HG03175 (cell line): ENCODE results near the gene LRRC26.
A peak's percentile ranks its signal among the peaks of the same experiment; 100 is the strongest.
"Not testable (repeated sequence)": the region's sequence is repeated elsewhere in the genome, so short reads cannot be mapped to it uniquely, and the experiment has no call there.

ENCODE experiments used
- ATAC-seq: cut with Tn5 transposase; IDR thresholded peaks from one replicate; pipeline ENCODE4 v1.9.1; 2021; ENCODE audit warnings: mild to moderate bottlenecking, moderate library complexity; ENCODE audit not compliant: unreplicated experiment

Gene LRRC26

GRCh38 chr9:137139468-137140150 is 30.2 kb downstream of the LRRC26 start:
- ATAC-seq, result no peak

GRCh38 chr9:137138722-137139467 is 31.0 kb downstream of the LRRC26 start, which contains the start of gene GRIN1:
TSS of gene GRIN1 (plus strand) at chr9:137139154. CDS start at chr9:137139487, 333 bp downstream.
- no peak for ATAC-seq

GRCh38 chr9:137138058-137138721 is 31.7 kb downstream of the LRRC26 start:
- no peak for ATAC-seq

GRCh38 chr9:137136881-137137607 is 32.8 kb downstream of the LRRC26 start:
- no peak for ATAC-seq

DNA sequence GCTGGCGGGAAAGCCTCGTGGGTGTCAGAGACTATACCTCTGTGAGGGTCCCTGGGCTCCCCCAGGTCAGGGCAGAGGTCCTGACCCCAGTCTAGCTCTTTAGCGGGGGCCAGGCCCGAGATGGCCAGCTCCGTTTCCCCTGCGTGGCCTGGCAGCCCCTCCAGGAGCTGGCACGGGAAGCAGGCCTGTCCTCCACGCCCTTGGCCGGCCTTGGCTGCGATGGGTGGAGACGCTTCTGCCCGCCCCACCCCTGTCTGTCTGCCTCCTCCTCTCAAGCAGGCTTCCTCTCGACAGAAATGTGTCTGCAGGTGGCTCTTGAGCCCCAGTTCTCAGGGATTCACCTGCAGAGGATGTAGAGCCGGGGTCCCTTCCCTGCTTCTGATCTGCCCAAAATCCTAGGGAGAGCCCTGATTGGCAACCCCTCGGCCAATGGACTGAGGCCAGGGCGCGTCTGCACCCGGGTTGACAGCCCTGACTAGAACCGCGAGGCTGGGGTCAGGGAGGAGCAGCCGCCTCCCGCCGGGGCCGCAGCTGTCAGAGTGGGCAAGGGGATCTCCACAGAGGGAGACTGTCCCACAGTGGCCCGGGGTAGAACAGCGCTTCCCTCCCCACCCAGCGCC is 33.5 kb downstream of the LRRC26 start:
- no peak for ATAC-seq

DNA sequence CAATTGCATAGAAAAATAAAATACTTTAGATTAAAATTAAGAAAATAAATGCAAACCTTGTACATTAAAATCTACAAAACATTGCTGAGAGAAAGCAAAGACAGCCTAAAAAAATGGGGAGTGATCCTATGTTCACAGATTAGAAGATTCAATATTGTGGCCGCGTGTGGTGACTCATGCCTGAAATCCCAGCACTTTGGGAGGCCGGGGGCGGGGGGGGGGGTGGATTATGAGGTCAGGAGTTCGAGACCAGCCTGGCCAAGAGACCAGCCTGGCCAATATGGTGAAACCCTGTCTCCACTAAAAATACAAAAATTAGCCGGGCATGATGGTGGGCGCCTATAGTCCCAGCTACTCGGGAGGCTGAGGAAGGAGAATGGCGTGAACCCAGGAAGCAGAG is 34.7 kb downstream of the LRRC26 start:
- ATAC-seq, result not testable (repeated sequence)

- no peak for ATAC-seq
Measured at GRCh38 chr9:137134191-137134590, 35.7 kb downstream of the LRRC26 start.

- ATAC-seq, result no peak
Measured at GRCh38 chr9:137130176-137130755, 39.6 kb downstream of the LRRC26 start.

- ATAC-seq, result peak; percentile 81
Measured at GRCh38 chr9:137129456-137130175, 40.2 kb downstream of the LRRC26 start.

DNA sequence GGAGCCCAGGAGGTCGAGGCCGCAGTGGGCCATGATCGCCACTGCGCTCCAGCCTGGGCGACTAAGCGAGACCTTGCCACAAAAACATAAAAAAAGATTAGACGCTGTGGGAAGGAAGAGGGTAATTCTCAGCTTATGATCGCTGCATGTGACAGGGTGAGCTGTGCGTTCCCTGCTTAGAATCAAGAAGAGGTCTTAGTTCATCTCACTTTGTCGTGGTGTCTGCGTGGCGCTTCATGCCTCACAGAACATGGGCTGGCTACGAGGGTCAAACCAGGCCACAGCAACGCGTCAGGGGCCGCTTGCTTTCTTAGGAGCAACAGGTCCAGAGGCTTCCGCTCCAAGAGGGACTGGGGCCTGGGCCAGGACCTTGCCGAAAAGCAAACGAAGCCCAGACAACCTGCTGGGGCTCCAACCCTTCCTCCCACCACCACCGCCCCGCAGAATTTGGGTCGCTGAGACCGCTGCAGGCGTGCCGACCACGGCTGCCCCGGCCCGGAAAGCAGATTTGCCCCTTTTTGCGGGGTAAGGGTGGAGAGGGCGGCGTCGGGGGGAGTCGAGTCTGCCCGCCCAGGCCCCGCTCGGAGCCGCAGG is 40.9 kb downstream of the LRRC26 start:
- ATAC-seq, result peak; percentile 8

DNA sequence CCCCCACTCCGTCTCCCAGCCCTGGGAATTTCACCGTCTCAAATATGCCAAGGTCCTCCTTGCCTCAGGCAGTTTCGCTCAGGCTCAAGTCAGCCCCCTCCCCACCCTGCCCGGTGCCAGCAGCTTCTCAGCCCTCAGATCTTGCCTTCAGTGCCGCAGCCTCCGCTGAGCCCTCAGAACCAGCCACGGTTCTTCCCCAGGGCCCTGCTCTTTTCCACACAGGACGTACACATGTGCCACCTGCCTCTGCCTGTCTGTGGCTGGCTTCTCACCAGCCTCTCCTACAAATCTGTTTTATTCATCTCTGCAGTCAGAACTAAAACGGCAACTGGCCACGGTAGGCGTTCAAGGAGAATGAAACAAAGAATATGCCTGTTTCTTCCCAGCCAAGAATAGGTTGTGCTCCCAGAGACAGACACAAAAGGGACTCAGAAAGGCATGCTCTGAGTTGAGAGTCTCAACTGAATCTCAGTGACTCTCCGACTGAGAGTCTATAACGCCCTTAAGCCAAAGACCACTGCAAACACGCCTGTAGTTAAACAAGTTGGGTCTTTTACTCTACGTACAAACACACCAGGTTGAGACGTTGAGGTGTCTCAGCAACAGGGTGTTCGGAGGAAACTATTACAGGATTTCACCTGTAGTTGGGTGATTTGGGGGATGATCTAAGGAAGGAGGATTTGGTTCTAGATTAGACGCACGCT is 41.5 kb downstream of the LRRC26 start:
- no peak for ATAC-seq

DNA sequence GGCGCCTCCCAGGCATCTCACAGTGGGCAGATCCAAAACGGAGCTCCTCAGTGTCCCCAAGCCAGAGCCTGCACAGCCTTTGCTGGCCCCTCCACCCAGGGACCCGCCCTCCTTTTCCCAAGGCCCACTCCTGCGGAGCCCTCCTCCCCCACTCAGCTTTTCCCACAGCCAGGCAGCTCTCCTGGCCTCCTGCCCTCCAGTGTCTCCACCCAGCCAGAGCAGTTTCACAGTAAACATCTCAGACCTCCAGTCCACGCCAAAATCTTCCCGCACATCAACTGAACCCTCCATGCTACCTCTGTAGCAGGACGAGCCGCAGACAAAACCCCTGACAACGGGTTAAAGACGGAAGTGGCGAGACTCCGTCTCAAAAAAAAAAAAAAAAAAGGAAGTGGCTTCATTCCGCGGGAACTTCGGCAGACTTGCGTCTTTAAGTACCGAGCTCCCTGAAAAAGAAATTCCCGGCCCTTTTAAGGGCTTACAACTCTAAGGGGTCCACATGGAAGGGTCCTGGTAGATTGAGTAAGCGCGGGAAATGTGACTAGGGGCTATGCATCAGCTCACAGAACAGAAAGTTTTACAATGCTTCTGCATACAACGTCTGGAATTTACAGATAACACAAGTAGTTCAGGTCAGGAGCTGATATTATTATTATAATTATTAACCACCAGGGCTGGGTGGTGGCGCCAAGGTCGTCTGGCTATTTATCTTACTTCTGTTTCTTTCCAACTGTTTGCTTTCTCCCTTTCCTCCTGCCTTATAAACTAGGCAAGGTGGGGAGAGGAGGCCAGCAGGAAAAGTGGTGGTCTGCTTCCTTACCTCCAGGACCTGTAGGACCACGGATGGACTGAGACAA is 42.3 kb downstream of the LRRC26 start:
- no peak for ATAC-seq

GRCh38 chr9:137126786-137127185 is 43.1 kb downstream of the LRRC26 start:
- no peak for ATAC-seq

- ATAC-seq, result not testable (repeated sequence)
Measured at GRCh38 chr9:137123952-137124462, 45.8 kb downstream of the LRRC26 start.

DNA sequence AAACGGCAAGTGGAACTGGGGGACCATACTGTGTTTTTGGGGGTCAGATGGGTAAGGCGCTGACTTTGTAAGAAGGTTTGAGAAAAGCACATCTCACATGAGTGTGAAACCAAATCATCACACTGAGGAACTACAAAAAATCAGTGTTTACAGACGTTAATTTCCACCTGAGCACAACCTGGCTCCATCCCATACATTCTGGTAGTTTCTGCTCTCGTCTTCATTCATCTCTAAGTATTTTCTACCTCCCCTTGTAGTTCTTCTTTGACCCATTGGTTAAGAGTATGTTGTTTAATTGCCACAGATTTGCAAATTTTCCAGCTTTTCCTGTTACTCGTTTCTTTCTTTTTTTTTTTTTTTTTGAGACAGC is 46.4 kb downstream of the LRRC26 start:
- peak; percentile 48 for ATAC-seq

DNA sequence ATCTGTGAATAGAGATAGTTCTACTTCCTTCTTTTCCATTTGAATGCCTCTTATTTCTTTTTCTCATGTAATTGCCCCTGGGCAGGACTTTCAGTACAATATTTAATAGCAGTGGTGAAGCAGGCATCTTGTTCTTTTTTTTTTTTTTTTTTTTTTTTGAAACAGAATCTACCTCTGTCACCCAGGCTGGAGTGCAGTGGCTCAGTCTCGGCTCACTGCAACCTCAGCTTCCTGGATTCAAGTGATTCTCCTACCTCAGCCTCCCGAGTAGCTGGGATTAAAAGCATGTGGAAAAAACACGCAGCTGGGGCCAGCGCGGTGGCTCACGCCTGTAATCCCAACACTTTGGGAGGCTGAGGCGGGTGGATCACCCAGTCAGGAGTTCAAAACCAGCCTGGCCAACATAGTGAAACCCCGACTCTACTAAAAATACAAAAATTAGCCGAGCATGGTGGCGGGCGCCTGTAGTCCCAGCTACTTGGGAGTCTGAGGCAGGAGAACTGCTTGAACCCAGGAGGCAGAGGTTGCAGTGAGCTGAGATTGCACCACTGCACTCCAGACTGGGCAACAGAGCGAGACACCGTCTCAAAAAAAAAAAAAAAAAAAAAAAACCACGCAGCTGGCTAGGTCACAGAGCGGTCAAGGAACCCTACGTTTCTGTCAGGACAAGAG is 46.9 kb downstream of the LRRC26 start:
- not testable (repeated sequence) for ATAC-seq
